ENCODE results near the gene ARMCX6.
"Not testable (repeated sequence)": the region's sequence is repeated elsewhere in the genome, so short reads cannot be mapped to it uniquely, and the experiment has no call there.

The ARMCX6 gene
- total RNA-seq, result 14.2 to 23.2 (median 15.9) reads per million in 4 experiments

- peak; percentile 61 for DNase-seq
Observed at GRCh38 chrX:101617211-101618191, at the start of gene ARMCX6. TSS of gene ARMCX6 (minus strand) at chrX:101618000. CDS start at chrX:101616620, 1,380 bp downstream.

GRCh38 chrX:101659601-101660063 is 41.8 kb upstream of the ARMCX6 start, which contains the start of gene ARMCX2:
TSS of gene ARMCX2 (minus strand) at chrX:101659850. CDS start at chrX:101657588, 2,262 bp downstream.
- peak; percentile 0 for DNase-seq

- DNase-seq, result peak; percentile 49
Observed at GRCh38 chrX:101658661-101659491, 41.1 kb upstream of the ARMCX6 start.

GRCh38 chrX:101657495-101657894 is 39.7 kb upstream of the ARMCX6 start:
- DNase-seq, result no peak

- no peak for DNase-seq
Observed at GRCh38 chrX:101656817-101657216, 39.0 kb upstream of the ARMCX6 start.

- DNase-seq, result no peak
Observed at GRCh38 chrX:101655534-101655933, 37.7 kb upstream of the ARMCX6 start.

- DNase-seq, result not testable (repeated sequence)
Observed at GRCh38 chrX:101647716-101648115, 29.9 kb upstream of the ARMCX6 start.

GRCh38 chrX:101642093-101642492 is 24.3 kb upstream of the ARMCX6 start:
- DNase-seq, result no peak

GRCh38 chrX:101639583-101639982 is 21.8 kb upstream of the ARMCX6 start:
- no peak for DNase-seq

GRCh38 chrX:101619364-101619763 is 1.6 kb upstream of the ARMCX6 start:
- DNase-seq, result no peak

GRCh38 chrX:101605728-101606127 is 12.1 kb downstream of the ARMCX6 start:
- no peak for DNase-seq

- DNase-seq, result no peak
Observed at GRCh38 chrX:101605146-101605545, 12.7 kb downstream of the ARMCX6 start.

GRCh38 chrX:101602077-101602476 is 15.7 kb downstream of the ARMCX6 start:
- no peak for DNase-seq

- DNase-seq, result not testable (repeated sequence)
Observed at GRCh38 chrX:101599592-101599991, 18.2 kb downstream of the ARMCX6 start.

- DNase-seq, result no peak
Observed at GRCh38 chrX:101595739-101596419, 21.9 kb downstream of the ARMCX6 start.
